Trophoblast cell (in vitro differentiated cells and primary cell): ENCODE results near the gene PIGL.

Source experiments
- DNase-seq, 2 donors: peaks; one replicate each; pipeline ENCODE4 v3.0.0-alpha.2; 2016
- H2AFZ ChIP-seq: 2 replicates; pipeline ENCODE4 v1.6.1; 2013; ENCODE audit warnings: low read length, moderate library complexity, mild to moderate bottlenecking; ENCODE audit not compliant: insufficient read depth, poor library complexity
- H2AK5ac ChIP-seq: 2 replicates; pipeline ENCODE4 v1.6.1; 2013; ENCODE audit warnings: mild to moderate bottlenecking, low read length
- H2BK120ac ChIP-seq: 2 replicates; pipeline ENCODE4 v1.6.1; 2013; ENCODE audit warnings: low read length, mild to moderate bottlenecking, moderate library complexity; ENCODE audit not compliant: insufficient read depth, poor library complexity
- H2BK12ac ChIP-seq: 2 replicates; pipeline ENCODE4 v1.6.1; 2013; ENCODE audit warnings: mild to moderate bottlenecking, low read length, moderate library complexity
- H2BK5ac ChIP-seq: 2 replicates; pipeline ENCODE4 v1.6.1; 2013; ENCODE audit warnings: low read length, low read depth, moderate library complexity, mild to moderate bottlenecking; ENCODE audit not compliant: poor library complexity
- H3K14ac ChIP-seq: 2 replicates; pipeline ENCODE4 v1.6.1; 2013; ENCODE audit warnings: mild to moderate bottlenecking, low read length
- H3K18ac ChIP-seq: 2 replicates; pipeline ENCODE4 v1.6.1; 2013; ENCODE audit warnings: mild to moderate bottlenecking, low read length
- H3K23ac ChIP-seq: 2 replicates; pipeline ENCODE4 v1.6.1; 2013; ENCODE audit warnings: low read length
- H3K27ac ChIP-seq: 2 replicates; pipeline ENCODE4 v1.5.1; 2013; ENCODE audit warnings: low read depth, mild to moderate bottlenecking, inconsistent platforms, low read length, moderate library complexity
- H3K27me3 ChIP-seq: 2 replicates; pipeline ENCODE4 v1.6.1; 2013; ENCODE audit warnings: inconsistent platforms, mild to moderate bottlenecking, low read length, moderate library complexity; ENCODE audit not compliant: insufficient read depth
- H3K36me3 ChIP-seq, 2 experiments: 1 replicate in 1 of 2; 2 replicates in 1 of 2; pipeline ENCODE4 v1.6.1; 2013; ENCODE audit warnings: low read length in 2 of 2, mild to moderate bottlenecking in 2 of 2, moderate library complexity in 1 of 2; ENCODE audit not compliant: insufficient read depth in 2 of 2, control insufficient read depth in 1 of 2
- H3K4ac ChIP-seq: 2 replicates; pipeline ENCODE4 v1.6.1; 2013; ENCODE audit warnings: low read depth, mild to moderate bottlenecking, low read length, moderate library complexity
- H3K4me1 ChIP-seq, 2 experiments: 1 replicate in 1 of 2; 2 replicates in 1 of 2; pipeline ENCODE4 v1.6.1; 2013; ENCODE audit warnings: low read length in 2 of 2, mild to moderate bottlenecking in 2 of 2, moderate library complexity in 1 of 2; ENCODE audit not compliant: insufficient read depth in 2 of 2, control insufficient read depth in 1 of 2
- H3K4me2 ChIP-seq: 2 replicates; pipeline ENCODE4 v1.6.1; 2013; ENCODE audit warnings: inconsistent platforms, mild to moderate bottlenecking, low read length, moderate library complexity
- H3K4me3 ChIP-seq: 2 replicates; pipeline ENCODE4 v1.5.1; 2013; ENCODE audit warnings: mild to moderate bottlenecking, low read depth, low read length, inconsistent platforms
- H3K79me1 ChIP-seq: one replicate; pipeline ENCODE4 v1.6.1; 2013; ENCODE audit warnings: low read length
- H3K79me2 ChIP-seq: 2 replicates; pipeline ENCODE4 v1.6.1; 2013; ENCODE audit warnings: low read length, mild to moderate bottlenecking; ENCODE audit not compliant: control insufficient read depth, insufficient read depth, poor library complexity
- H3K9ac ChIP-seq: 2 replicates; pipeline ENCODE4 v1.6.1; 2013; ENCODE audit warnings: mild to moderate bottlenecking, low read length
- H3K9me3 ChIP-seq: 2 replicates; pipeline ENCODE4 v1.6.1; 2013; ENCODE audit warnings: low read depth, mild to moderate bottlenecking, control low read depth, inconsistent platforms, low read length; ENCODE audit not compliant: insufficient read depth
- H4K12ac ChIP-seq: 2 replicates; pipeline ENCODE4 v1.6.1; 2013; ENCODE audit warnings: low read depth, mild to moderate bottlenecking, low read length, moderate library complexity
- H4K8ac ChIP-seq: 2 replicates; pipeline ENCODE4 v1.6.1; 2013; ENCODE audit warnings: low read depth, mild to moderate bottlenecking, low read length, moderate library complexity
- H4K91ac ChIP-seq: one replicate; pipeline ENCODE4 v1.6.1; 2013; ENCODE audit warnings: low read depth, mild to moderate bottlenecking, low read length, moderate library complexity
- WGBS: extraction: QIAGEN DNeasy Blood & Tissue Kit; methylation state at CpG from one replicate; pipeline ENCODE4 v1.1.7; 2013; ENCODE audit warnings: missing lambda C conversion rate; ENCODE audit not compliant: insufficient read length, insufficient coverage; ENCODE audit errors: extremely low coverage; 5-methylcytosine and 5-hydroxymethylcytosine counted together

The PIGL gene

GRCh38 chr17:16322636-16323035 lies 105.6 kb downstream of the PIGL start:
- H3K79me1 ChIP-seq: no peaks in the 10 kb centered on the region
- H3K27ac ChIP-seq: no peak overlapping the region
- H2BK5ac ChIP-seq: no peak overlapping the region
- no peaks in the 10 kb centered on the region for H3K79me2 ChIP-seq
- H3K36me3 ChIP-seq: peaks cover 3 to 9% of the 10 kb centered on the region in 2 experiments
- no peak overlapping the region for H3K23ac ChIP-seq
- no peak overlapping the region for H3K9ac ChIP-seq
- H3K4ac ChIP-seq: no peak overlapping the region
- no peaks in the 10 kb centered on the region for H3K27me3 ChIP-seq
- H3K9me3 ChIP-seq: no peaks in the 10 kb centered on the region
- no peak overlapping the region for H4K91ac ChIP-seq
- no peak overlapping the region for H2BK120ac ChIP-seq
- H3K4me1 ChIP-seq: no peaks in the 10 kb centered on the region
- H4K8ac ChIP-seq: no peak overlapping the region
- H2AFZ ChIP-seq: no peak overlapping the region
- H3K4me3 ChIP-seq: no peak overlapping the region
- H2BK12ac ChIP-seq: no peak overlapping the region
- H3K4me2 ChIP-seq: no peak overlapping the region
- no peak overlapping the region for H4K12ac ChIP-seq
- H3K18ac ChIP-seq: no peak overlapping the region
- H3K14ac ChIP-seq: no peak overlapping the region
- no peak for DNase-seq
- no CpG with 5 or more reads among the region's 3 CpGs for WGBS
- H2AK5ac ChIP-seq: no peak overlapping the region

GRCh38 chr17:16325964-16326363 lies 109.0 kb downstream of the PIGL start:
- H4K8ac ChIP-seq: no peak overlapping the region
- no peak overlapping the region for H3K27ac ChIP-seq
- H3K18ac ChIP-seq: no peak overlapping the region
- H2AK5ac ChIP-seq: no peak overlapping the region
- no peak overlapping the region for H3K9ac ChIP-seq
- H3K27me3 ChIP-seq: no peaks in the 10 kb centered on the region
- no CpG with 5 or more reads among the region's 1 CpG for WGBS
- H3K4me2 ChIP-seq: no peak overlapping the region
- no peak overlapping the region for H3K4ac ChIP-seq
- no peak overlapping the region for H3K4me3 ChIP-seq
- no peaks in the 10 kb centered on the region for H3K9me3 ChIP-seq
- DNase-seq: no peak
- H2BK12ac ChIP-seq: no peak overlapping the region
- H4K91ac ChIP-seq: no peak overlapping the region
- H2AFZ ChIP-seq: no peak overlapping the region
- no peaks in the 10 kb centered on the region for H3K4me1 ChIP-seq
- H4K12ac ChIP-seq: no peak overlapping the region
- no peak overlapping the region for H3K23ac ChIP-seq
- no peaks in the 10 kb centered on the region for H3K79me2 ChIP-seq
- H3K79me1 ChIP-seq: no peaks in the 10 kb centered on the region
- H2BK5ac ChIP-seq: no peak overlapping the region
- no peak overlapping the region for H3K14ac ChIP-seq
- no peak overlapping the region for H2BK120ac ChIP-seq
- peaks cover 3 to 9% of the 10 kb centered on the region in 2 experiments for H3K36me3 ChIP-seq

GRCh38 chr17:16327018-16327417 lies 110.0 kb downstream of the PIGL start:
- Histone ChIP-seq H3K4ac (no peak overlapping the region), H3K9ac (no peak overlapping the region), H2BK12ac (no peak overlapping the region), H3K14ac (no peak overlapping the region), H2BK120ac (no peak overlapping the region), H3K36me3 (peaks cover 3 to 9% of the 10 kb centered on the region in 2 experiments), H3K27me3 (no peaks in the 10 kb centered on the region), H3K27ac (no peak overlapping the region), H4K91ac (no peak overlapping the region), H3K4me1 (no peaks in the 10 kb centered on the region), H2BK5ac (no peak overlapping the region), H3K18ac (no peak overlapping the region), H4K12ac (no peak overlapping the region), H3K79me1 (no peaks in the 10 kb centered on the region), H3K4me3 (no peak overlapping the region), H4K8ac (no peak overlapping the region), H3K4me2 (no peak overlapping the region), H2AK5ac (no peak overlapping the region), H3K23ac (no peak overlapping the region), H2AFZ (no peak overlapping the region), H3K9me3 (no peaks in the 10 kb centered on the region), H3K79me2 (no peaks in the 10 kb centered on the region)
- WGBS: no CpG with 5 or more reads among the region's 3 CpGs
- DNase-seq: no peak

GRCh38 chr17:16328997-16329396 lies 112.0 kb downstream of the PIGL start:
- H3K23ac ChIP-seq: no peak overlapping the region
- WGBS: no CpG with 5 or more reads among the region's 1 CpG
- H2AFZ ChIP-seq: no peak overlapping the region
- H3K18ac ChIP-seq: no peak overlapping the region
- no peak overlapping the region for H2BK120ac ChIP-seq
- no peak overlapping the region for H3K4me3 ChIP-seq
- H4K91ac ChIP-seq: no peak overlapping the region
- no peaks in the 10 kb centered on the region for H3K79me1 ChIP-seq
- H2BK5ac ChIP-seq: no peak overlapping the region
- H3K9ac ChIP-seq: no peak overlapping the region
- H3K27ac ChIP-seq: no peak overlapping the region
- no peak overlapping the region for H2BK12ac ChIP-seq
- no peak overlapping the region for H3K4ac ChIP-seq
- H3K4me2 ChIP-seq: no peak overlapping the region
- H3K79me2 ChIP-seq: no peaks in the 10 kb centered on the region
- H3K9me3 ChIP-seq: no peaks in the 10 kb centered on the region
- no peak overlapping the region for H3K14ac ChIP-seq
- peaks cover 2 to 9% of the 10 kb centered on the region in 2 experiments for H3K36me3 ChIP-seq
- no peak overlapping the region for H4K12ac ChIP-seq
- no peak overlapping the region for H2AK5ac ChIP-seq
- H4K8ac ChIP-seq: no peak overlapping the region
- H3K4me1 ChIP-seq: peaks cover 0 to 2% of the 10 kb centered on the region in 2 experiments
- no peaks in the 10 kb centered on the region for H3K27me3 ChIP-seq
- DNase-seq: no peak
